ENCODE measurements around the gene MRPL30.
"Not testable (repeated sequence)": the region's sequence is repeated elsewhere in the genome, so short reads cannot be mapped to it uniquely, and the experiment has no call there.

Gene MRPL30

GRCh38 chr2:99216096-99216495 is 35.1 kb downstream of the MRPL30 start:
- H3K36me3 ChIP-seq: peaks cover 22% of the 10 kb centered on the region
- H3K4me1 ChIP-seq: no peaks in the 10 kb centered on the region
- no peaks in the 10 kb centered on the region for H3K27me3 ChIP-seq
- H3K9me3 ChIP-seq: 0 out of 2 replicates have a peak, but pooled peaks cover 7% of the 10 kb centered on the region
- no peak overlapping the region for H3K9ac ChIP-seq
- no peak overlapping the region for H3K27ac ChIP-seq
- no peaks in the 10 kb centered on the region for H4K20me1 ChIP-seq
- H3K4me3 ChIP-seq: no peak overlapping the region
- no peak overlapping the region for H3K4me2 ChIP-seq
- TF ChIP-seq Cebpa-rat (IDR thresholded peaks at IDR 0.05): no peak

GRCh38 chr2:99217929-99218501 is 37.0 kb downstream of the MRPL30 start:
- H3K9ac ChIP-seq: no peak overlapping the region
- TF ChIP-seq Cebpa-rat (IDR thresholded peaks at IDR 0.05): no peak

GRCh38 chr2:99233177-99233576 is 52.2 kb downstream of the MRPL30 start:
- H3K9ac ChIP-seq, H3K9me3 ChIP-seq: not testable (repeated sequence)

More at GRCh38 chr2:99217929-99218501, 37.0 kb downstream of the MRPL30 start:
- Histone ChIP-seq H3K9me3 (0 out of 2 replicates have a peak, but pooled peaks cover 7% of the 10 kb centered on the region), H3K4me2 (no peak overlapping the region), H3K27ac (no peak overlapping the region), H4K20me1 (no peaks in the 10 kb centered on the region), H3K36me3 (peaks cover 12% of the 10 kb centered on the region), H3K27me3 (no peaks in the 10 kb centered on the region), H3K4me1 (no peaks in the 10 kb centered on the region), H3K4me3 (no peak overlapping the region)

GRCh38 chr2:99238599-99238998 is 57.6 kb downstream of the MRPL30 start:
- no peak overlapping the region for H3K27ac ChIP-seq
- H3K9ac ChIP-seq: no peak overlapping the region
- H3K36me3 ChIP-seq: no peaks in the 10 kb centered on the region
- no peak for TF ChIP-seq Cebpa-rat (IDR thresholded peaks at IDR 0.05)
- H3K4me1 ChIP-seq: no peaks in the 10 kb centered on the region
- no peak overlapping the region for H3K4me2 ChIP-seq
- 0 out of 2 replicates have a peak, but pooled peaks cover 5% of the 10 kb centered on the region for H3K9me3 ChIP-seq
- no peaks in the 10 kb centered on the region for H3K27me3 ChIP-seq
- H4K20me1 ChIP-seq: no peaks in the 10 kb centered on the region
- H3K4me3 ChIP-seq: no peak overlapping the region

More at GRCh38 chr2:99233177-99233576, 52.2 kb downstream of the MRPL30 start:
- not testable (repeated sequence) for H3K4me2 ChIP-seq, H4K20me1 ChIP-seq, H3K4me1 ChIP-seq, H3K27me3 ChIP-seq, H3K27ac ChIP-seq, H3K4me3 ChIP-seq, H3K36me3 ChIP-seq

- Histone ChIP-seq H3K27ac (no peak overlapping the region), H3K36me3 (no peaks in the 10 kb centered on the region), H3K4me3 (no peak overlapping the region), H3K9ac (no peak overlapping the region), H3K4me2 (no peak overlapping the region), H3K9me3 (0 out of 2 replicates have a peak, but pooled peaks cover 4% of the 10 kb centered on the region), H4K20me1 (no peaks in the 10 kb centered on the region), H3K27me3 (no peaks in the 10 kb centered on the region), H3K4me1 (no peaks in the 10 kb centered on the region)
- no peak for TF ChIP-seq Cebpa-rat (IDR thresholded peaks at IDR 0.05)
Measured at GRCh38 chr2:99240431-99240830, 59.4 kb downstream of the MRPL30 start.

GRCh38 chr2:99242151-99242550 is 61.2 kb downstream of the MRPL30 start:
- TF ChIP-seq Cebpa-rat (IDR thresholded peaks at IDR 0.05): no peak
- H3K4me1 ChIP-seq: no peaks in the 10 kb centered on the region
- H3K4me3 ChIP-seq: no peak overlapping the region
- no peak overlapping the region for H3K9ac ChIP-seq
- no peaks in the 10 kb centered on the region; the same call in 1 of the 2 replicates for H3K9me3 ChIP-seq
- no peaks in the 10 kb centered on the region for H3K27me3 ChIP-seq
- no peaks in the 10 kb centered on the region for H3K36me3 ChIP-seq
- no peak overlapping the region for H3K27ac ChIP-seq
- no peak overlapping the region for H3K4me2 ChIP-seq
- no peaks in the 10 kb centered on the region for H4K20me1 ChIP-seq

Measured in BLaER1 (cell line).